Retina (tissue), 1 donor: ENCODE results near the gene DNAJA4.
A peak's percentile ranks its signal among the peaks of the same experiment; 100 is the strongest.

Source experiments
- DNase-seq: peaks from one replicate; pipeline ENCODE4 v3.0.0-alpha.2; 2016

Gene DNAJA4

DNA sequence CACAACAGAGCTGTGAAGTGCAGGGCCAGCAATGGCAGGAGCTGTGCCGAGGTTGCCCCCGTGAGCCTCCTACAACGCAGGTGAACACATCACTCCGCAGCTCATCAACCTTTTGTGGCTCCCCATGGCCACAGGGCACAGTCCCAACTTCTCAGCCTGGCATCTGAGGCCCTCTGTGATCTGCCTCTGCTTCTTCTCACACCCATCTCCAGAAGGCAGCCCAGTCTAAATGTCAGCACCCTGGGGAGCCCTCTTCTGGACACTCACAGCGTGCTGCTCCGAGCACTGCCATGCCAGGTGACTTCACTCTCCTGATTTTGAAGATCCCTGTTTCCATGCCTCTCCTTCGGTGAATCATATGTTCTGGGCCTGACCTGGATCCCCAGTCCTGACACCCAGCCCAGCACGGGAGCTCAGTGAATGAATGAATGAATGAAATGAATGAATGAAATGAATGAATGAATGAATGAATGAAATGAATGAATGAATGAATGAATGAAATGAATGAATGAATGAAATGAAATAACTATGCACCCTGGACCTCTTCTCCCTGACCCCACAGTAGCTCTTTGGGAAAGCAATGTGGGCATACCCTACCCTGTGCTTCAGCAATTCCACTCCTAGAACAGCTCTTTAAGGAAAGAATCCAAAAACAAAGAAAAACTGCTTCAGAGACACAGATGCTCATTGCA is 52.9 kb downstream of the DNAJA4 start:
- peak; percentile 42 for DNase-seq

DNA sequence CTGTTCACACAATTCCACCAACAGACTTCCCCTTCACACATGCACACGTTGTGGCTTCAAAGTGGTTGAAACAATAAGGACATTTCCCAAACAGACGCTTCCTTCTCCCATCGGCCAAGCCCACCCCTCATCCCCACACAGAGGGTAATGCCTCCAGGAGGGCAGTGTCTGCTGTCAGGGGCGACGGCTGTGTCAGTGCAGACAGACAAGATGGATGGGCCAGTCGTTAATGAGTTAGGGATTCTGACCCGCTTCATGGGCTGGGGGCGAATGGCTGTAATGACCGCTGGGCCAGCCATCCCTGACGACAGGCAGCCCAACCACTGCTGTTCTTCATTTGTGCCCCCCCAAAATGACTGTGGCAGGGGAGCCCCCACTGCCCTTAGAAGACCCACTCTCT is 55.2 kb downstream of the DNAJA4 start:
- no peak for DNase-seq

DNA sequence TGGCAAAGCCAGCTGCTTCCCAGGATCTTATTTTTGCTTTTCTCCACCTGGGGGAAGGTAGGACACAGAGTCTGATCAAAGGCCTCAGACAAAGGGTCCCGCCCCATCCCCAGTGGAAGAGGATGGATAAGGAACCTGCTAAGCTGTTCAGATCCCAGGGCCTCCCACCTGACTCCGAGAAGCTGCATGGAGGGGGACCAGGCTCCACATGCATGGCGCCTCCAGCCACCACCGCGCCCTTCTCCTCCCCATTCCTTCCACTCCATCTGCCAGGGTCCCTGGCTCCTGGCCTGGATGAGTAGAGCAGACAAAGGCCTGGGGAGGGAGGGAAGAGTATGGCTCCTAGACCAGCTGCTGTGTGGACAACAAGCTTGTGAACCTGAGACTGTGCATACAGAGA is 55.8 kb downstream of the DNAJA4 start:
- DNase-seq, result peak; percentile 60

DNA sequence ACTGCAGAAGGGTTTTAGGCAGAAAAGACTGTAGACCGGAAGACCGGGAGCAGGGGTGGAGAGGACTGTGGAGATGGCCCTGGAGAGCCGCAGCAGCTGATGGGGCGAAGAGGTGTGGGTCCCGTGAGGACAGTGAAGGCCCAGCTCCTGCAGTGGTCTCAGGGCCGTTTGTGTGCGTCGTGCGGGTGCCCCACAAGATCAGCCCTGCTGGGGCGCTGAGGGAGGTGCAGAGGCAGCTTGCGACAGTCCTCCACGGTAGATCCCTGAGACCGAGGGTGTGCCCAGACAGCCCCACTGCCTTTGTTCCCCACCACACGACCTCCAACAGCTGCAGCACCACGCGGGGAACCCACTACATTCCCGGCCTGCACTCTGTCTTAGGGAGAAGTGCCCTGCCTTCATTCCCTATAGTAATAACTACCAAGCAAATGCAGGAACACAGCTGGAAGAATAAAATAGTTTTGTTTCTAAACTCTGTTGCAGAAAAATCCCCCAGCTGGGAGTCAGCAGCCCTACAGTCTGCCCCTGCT is 56.7 kb downstream of the DNAJA4 start:
- peak; percentile 45 for DNase-seq

GRCh38 chr15:78321786-78322185 is 57.4 kb downstream of the DNAJA4 start:
- DNase-seq, result no peak

GRCh38 chr15:78322243-78322642 is 57.9 kb downstream of the DNAJA4 start:
- DNase-seq, result no peak

DNA sequence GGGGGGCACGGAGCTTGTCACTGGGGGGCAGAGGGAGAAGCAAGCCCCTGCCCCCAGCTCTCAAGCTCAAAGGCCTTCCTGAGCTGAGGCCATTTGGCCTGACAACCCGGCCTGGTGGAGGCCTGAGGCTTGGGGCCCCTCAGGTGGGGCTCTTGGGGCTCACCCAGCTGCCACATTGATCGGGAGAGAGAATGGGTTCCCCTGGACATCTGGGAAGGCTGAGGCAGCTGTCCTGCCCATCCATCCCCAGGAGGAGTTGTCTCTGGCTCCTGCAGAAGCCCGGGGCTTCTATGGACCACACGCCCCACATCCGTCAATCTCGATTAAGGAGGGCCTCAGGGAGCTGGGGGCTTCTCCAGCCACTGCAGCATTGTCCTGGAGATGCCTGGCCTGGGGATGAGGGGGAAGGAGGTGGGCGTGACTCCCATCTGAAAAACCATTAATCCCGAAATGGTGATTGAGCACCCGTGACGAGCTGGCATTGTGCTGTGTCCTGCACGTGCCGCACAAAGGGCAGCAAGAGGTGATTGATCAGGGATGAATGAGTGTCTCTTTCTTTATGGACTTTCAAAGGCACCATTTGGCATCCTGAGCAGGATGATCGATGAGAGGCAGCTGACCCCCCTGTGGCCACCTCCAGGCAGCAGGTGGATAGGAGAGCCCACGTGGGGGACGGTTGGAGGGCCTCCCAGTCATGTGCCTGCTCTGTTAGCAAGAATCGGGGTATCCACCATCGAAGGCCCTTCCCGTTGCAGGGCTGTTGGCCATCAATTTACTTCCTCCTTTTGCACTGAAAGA is 58.6 kb downstream of the DNAJA4 start:
- DNase-seq, result peak; percentile 92

GRCh38 chr15:78323693-78324092 is 59.3 kb downstream of the DNAJA4 start:
- DNase-seq, result no peak

DNA sequence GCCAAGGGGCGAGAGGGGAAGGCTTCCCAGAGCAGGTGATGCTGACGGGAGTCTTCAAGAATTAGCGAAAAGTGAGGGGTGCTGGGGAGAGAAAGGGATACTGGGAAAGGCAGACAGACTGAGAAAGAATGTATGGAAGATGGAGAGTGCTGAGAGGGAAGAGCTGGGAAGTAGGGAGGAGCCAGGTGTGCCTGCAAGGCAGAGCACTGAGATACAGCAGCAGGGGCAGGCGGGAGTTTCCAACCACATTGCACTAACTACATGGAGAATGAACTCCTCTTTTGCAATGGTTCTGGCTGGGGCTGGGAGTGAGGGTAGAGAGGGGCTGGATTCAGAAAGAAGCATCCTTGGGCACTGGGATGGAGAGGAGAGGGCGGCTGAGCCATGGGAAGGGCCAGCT is 59.8 kb downstream of the DNAJA4 start:
- no peak for DNase-seq

- peak; percentile 43 for DNase-seq
Observed at GRCh38 chr15:78325092-78325843, 60.9 kb downstream of the DNAJA4 start.

GRCh38 chr15:78327466-78327865 is 63.1 kb downstream of the DNAJA4 start:
- no peak for DNase-seq

GRCh38 chr15:78329625-78330024 is 65.3 kb downstream of the DNAJA4 start:
- no peak for DNase-seq
